ENCODE measurements around the gene PCNX1.

PCNX1 gene

DNA sequence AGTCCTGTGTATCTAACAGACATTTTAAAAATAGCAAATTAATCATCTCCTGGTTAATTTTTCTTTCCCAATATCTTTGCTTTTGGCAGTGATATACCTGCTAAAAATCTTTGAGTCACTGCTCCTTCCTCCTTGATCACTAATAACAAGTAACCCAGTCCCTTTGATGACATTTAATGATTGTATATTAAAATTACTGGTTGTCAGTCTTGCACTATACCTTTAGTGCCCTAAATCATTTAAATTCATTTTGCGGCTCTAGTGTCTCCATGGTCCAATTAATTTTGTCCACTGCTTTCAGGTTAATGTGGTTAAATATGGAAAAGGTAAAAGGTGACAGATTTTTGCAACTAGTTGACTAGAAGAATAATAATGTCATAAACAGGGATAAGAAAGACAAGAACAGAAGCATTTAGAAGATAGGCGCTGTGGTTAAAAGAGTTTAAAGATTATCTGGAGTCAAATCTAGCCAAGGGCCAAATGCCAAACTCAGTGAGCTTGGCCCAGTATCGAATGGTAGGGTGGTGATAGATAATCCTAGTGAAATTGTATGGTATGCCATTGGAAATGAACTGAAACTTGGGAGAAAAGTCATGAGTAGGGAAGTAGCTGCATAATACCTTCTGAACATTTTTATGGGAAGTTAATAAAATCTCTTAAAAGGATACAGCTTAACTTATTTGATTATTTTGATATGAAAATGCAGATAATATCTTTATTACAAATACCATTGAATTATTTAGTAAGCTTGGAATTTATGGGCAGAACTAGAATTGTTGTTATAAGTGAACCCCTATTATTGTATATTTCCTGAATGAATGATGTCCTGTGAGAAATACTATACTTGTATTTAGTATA, 115.0 kb downstream of the PCNX1 start:
- no peak for DNase-seq (ENCODE audit: low spot score)
- TF ChIP-seq CTCF (IDR thresholded peaks at IDR 0.05; ENCODE audit: extremely low read depth, insufficient read depth, missing control alignments): no peak
- in situ Hi-C loops (cut with MboI; ENCODE audit: low pct_unique_long_range_greater_than_20kb, low sequenced_read_pairs, unreplicated experiment): no loop called here

GRCh38 chr14:71022939-71023338, 115.7 kb downstream of the PCNX1 start:
- TF ChIP-seq CTCF (IDR thresholded peaks at IDR 0.05; ENCODE audit: extremely low read depth, insufficient read depth, missing control alignments): no peak
- in situ Hi-C loops (cut with MboI; ENCODE audit: low pct_unique_long_range_greater_than_20kb, low sequenced_read_pairs, unreplicated experiment): no loop called here
- DNase-seq (ENCODE audit: low spot score): no peak

- TF ChIP-seq CTCF (IDR thresholded peaks at IDR 0.05; ENCODE audit: extremely low read depth, insufficient read depth, missing control alignments): no peak
- in situ Hi-C loops (cut with MboI; ENCODE audit: low pct_unique_long_range_greater_than_20kb, low sequenced_read_pairs, unreplicated experiment): no loop called here
- no peak for DNase-seq (ENCODE audit: low spot score)
These were observed 122.0 kb downstream of the PCNX1 start for GRCh38 chr14:71029236-71029781.

DNA sequence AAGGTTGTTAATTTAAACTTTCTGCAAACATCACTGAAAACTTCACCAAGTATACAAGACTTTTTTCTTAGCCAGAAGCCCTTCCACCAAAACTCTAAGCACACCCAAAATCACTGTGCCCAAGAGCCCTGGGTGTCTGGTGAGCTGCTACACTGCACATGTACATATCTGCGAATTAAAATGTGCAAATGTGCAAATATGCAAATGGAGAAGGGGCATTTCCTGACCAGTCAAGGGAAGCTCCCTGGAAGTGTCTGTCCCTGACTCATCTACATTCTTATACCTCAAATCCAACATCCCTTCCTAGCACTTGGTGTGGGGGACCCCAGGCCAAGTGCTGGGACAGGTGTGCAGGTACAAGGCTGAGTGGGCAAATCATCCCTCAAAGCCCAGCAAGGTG, 123.7 kb downstream of the PCNX1 start:
- DNase-seq (ENCODE audit: low spot score): no peak
- no peak for TF ChIP-seq CTCF (IDR thresholded peaks at IDR 0.05; ENCODE audit: extremely low read depth, insufficient read depth, missing control alignments)
- in situ Hi-C loops (cut with MboI; ENCODE audit: low pct_unique_long_range_greater_than_20kb, low sequenced_read_pairs, unreplicated experiment): no loop called here

DNA sequence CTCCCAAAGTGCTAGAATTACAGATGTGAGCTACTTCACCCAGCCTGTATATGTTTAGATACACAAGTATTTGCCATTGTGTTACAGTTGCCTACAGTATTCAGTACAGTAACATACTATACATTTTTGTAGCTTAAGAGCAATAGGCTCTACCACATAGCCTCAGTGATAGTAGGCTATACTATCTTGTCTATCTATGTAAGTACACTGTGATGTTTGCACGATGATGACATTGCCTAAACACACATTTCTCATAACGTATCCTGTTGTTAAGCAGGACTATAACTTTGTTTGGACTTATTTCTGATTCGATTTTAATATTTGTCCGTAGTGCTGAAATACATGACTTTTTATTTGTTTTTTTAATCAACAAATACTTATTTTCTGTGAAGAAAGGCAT, 129.2 kb downstream of the PCNX1 start:
- in situ Hi-C loops (cut with MboI; ENCODE audit: low pct_unique_long_range_greater_than_20kb, low sequenced_read_pairs, unreplicated experiment): no loop called here
- no peak for DNase-seq (ENCODE audit: low spot score)
- no peak for TF ChIP-seq CTCF (IDR thresholded peaks at IDR 0.05; ENCODE audit: extremely low read depth, insufficient read depth, missing control alignments)

- in situ Hi-C loops (cut with MboI; ENCODE audit: low pct_unique_long_range_greater_than_20kb, low sequenced_read_pairs, unreplicated experiment): no loop called here
- no peak for TF ChIP-seq CTCF (IDR thresholded peaks at IDR 0.05; ENCODE audit: extremely low read depth, insufficient read depth, missing control alignments)
- DNase-seq (ENCODE audit: low spot score): no peak
These were observed 141.1 kb downstream of the PCNX1 start for GRCh38 chr14:71048393-71048792.

Measured in GM13977 (cell line).